ENCODE measurements around the gene SPOCK1.

SPOCK1 gene

GRCh38 chr5:137516961-137517360 lies 17.8 kb upstream of the SPOCK1 start:
- TF ChIP-seq, protein P1, sequence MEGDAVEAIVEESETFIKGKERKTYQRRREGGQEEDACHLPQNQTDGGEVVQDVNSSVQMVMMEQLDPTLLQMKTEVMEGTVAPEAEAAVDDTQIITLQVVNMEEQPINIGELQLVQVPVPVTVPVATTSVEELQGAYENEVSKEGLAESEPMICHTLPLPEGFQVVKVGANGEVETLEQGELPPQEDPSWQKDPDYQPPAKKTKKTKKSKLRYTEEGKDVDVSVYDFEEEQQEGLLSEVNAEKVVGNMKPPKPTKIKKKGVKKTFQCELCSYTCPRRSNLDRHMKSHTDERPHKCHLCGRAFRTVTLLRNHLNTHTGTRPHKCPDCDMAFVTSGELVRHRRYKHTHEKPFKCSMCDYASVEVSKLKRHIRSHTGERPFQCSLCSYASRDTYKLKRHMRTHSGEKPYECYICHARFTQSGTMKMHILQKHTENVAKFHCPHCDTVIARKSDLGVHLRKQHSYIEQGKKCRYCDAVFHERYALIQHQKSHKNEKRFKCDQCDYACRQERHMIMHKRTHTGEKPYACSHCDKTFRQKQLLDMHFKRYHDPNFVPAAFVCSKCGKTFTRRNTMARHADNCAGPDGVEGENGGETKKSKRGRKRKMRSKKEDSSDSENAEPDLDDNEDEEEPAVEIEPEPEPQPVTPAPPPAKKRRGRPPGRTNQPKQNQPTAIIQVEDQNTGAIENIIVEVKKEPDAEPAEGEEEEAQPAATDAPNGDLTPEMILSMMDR (IDR thresholded peaks at IDR 0.05) = no peak
- Histone ChIP-seq H3K4me1 (ENCODE audit: control insufficient read depth in 1 of 2, insufficient read depth in 1 of 2, low read depth in 1 of 2, low read length in 1 of 2) (no peaks in the 10 kb centered on the region), H3K4me3 (ENCODE audit: low read depth in 1 of 2, low read length in 1 of 2) (no peak overlapping the region), H3K27me3 (no peaks in the 10 kb centered on the region), H3K27ac (no peak overlapping the region), H3K9me3 (no peaks in the 10 kb centered on the region), H3K36me3 (no peaks in the 10 kb centered on the region)

DNA sequence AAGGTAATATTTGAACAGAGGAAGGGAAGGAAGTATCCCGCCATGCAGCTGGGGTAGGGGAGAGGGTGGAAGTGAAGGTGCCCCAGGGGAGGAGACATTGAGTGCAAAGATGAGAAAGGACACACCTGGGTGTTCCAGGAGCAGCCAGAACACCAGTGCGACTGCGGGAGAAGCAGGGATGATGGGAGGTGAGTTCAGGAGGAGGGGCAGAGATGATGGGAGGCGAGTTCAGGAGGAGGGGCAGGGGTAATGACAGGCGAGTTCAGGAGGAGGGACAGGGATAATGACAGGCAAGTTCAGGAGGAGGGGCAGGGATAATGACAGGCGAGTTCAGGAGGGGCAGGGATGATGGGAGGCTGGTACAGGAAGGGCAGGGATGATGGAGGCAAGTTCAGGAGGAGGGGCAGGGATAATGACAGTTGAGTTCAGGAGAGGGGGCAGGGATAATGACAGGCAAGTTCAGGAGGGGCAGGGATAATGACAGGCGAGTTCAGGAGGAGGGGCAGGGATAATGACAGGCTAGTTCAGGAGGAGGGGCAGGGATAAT lies 17.2 kb upstream of the SPOCK1 start:
- H3K27ac ChIP-seq = no peak overlapping the region
- TF ChIP-seq, protein P1 (IDR thresholded peaks at IDR 0.05) = no peak
- H3K36me3 ChIP-seq = no peaks in the 10 kb centered on the region
- H3K27me3 ChIP-seq = no peaks in the 10 kb centered on the region
- no peak overlapping the region for H3K4me3 ChIP-seq (ENCODE audit: low read depth in 1 of 2, low read length in 1 of 2)
- no peaks in the 10 kb centered on the region for H3K4me1 ChIP-seq (ENCODE audit: control insufficient read depth in 1 of 2, insufficient read depth in 1 of 2, low read depth in 1 of 2, low read length in 1 of 2)
- H3K9me3 ChIP-seq = no peaks in the 10 kb centered on the region

DNA sequence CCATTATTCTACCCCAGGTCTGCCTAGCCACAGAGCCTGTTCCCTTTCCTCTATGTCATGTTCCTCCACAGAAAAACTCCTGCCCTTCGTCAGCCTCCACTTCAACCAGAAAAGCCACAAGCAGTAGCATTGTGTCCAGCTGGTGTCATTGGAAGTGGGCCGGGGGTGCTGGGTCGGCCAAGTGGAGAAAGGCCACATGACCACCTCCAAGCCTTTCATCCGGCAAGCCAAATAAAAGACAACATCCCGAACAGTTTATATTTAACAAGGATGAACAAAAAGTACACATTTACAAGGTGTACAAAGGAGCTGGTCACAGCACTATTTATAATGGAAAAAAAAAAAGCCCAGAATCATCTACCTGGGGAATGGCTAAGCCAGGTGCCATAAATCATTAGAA lies 16.1 kb upstream of the SPOCK1 start:
- Histone ChIP-seq H3K4me3 (ENCODE audit: low read depth in 1 of 2, low read length in 1 of 2) (no peak overlapping the region), H3K27ac (no peak overlapping the region), H3K27me3 (no peaks in the 10 kb centered on the region), H3K9me3 (no peaks in the 10 kb centered on the region), H3K4me1 (ENCODE audit: control insufficient read depth in 1 of 2, insufficient read depth in 1 of 2, low read depth in 1 of 2, low read length in 1 of 2) (no peaks in the 10 kb centered on the region), H3K36me3 (no peaks in the 10 kb centered on the region)
- TF ChIP-seq, protein P1 (IDR thresholded peaks at IDR 0.05) = no peak

GRCh38 chr5:137510671-137511070 lies 11.5 kb upstream of the SPOCK1 start:
- H3K36me3 ChIP-seq = no peaks in the 10 kb centered on the region
- no peaks in the 10 kb centered on the region for H3K4me1 ChIP-seq (ENCODE audit: control insufficient read depth in 1 of 2, insufficient read depth in 1 of 2, low read depth in 1 of 2, low read length in 1 of 2)
- no peak overlapping the region for H3K4me3 ChIP-seq (ENCODE audit: low read depth in 1 of 2, low read length in 1 of 2)
- TF ChIP-seq, protein P1 (IDR thresholded peaks at IDR 0.05) = no peak
- no peaks in the 10 kb centered on the region for H3K27me3 ChIP-seq
- no peaks in the 10 kb centered on the region for H3K9me3 ChIP-seq
- H3K27ac ChIP-seq = no peak overlapping the region

GRCh38 chr5:137507150-137507549 lies 8.0 kb upstream of the SPOCK1 start:
- Histone ChIP-seq H3K36me3 (no peaks in the 10 kb centered on the region), H3K9me3 (no peaks in the 10 kb centered on the region), H3K27ac (no peak overlapping the region), H3K4me3 (ENCODE audit: low read depth in 1 of 2, low read length in 1 of 2) (no peak overlapping the region), H3K4me1 (ENCODE audit: control insufficient read depth in 1 of 2, insufficient read depth in 1 of 2, low read depth in 1 of 2, low read length in 1 of 2) (no peaks in the 10 kb centered on the region), H3K27me3 (peaks cover 15% of the 10 kb centered on the region)
- TF ChIP-seq, protein P1 (IDR thresholded peaks at IDR 0.05) = no peak

DNA sequence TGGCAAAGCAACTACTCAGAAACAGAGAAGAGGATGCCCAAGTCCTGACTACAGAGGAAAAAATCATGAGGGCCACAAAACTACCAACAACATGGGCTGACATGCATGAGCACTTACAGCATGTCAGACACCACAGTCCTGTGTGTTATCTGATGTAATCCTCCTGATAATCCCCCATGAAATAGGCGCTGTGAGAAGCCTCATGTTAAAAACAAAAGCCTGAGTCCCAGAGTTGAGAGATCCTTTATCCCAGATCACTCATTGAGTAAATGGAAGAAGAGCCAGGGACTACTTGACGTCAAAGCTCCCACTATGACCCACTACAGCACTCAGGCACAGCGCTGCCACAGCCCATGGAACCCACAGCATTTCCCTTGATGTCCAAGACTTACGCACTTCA lies 7.2 kb upstream of the SPOCK1 start:
- Histone ChIP-seq H3K27me3 (peaks cover 20% of the 10 kb centered on the region), H3K4me1 (ENCODE audit: control insufficient read depth in 1 of 2, insufficient read depth in 1 of 2, low read depth in 1 of 2, low read length in 1 of 2) (no peaks in the 10 kb centered on the region), H3K4me3 (ENCODE audit: low read depth in 1 of 2, low read length in 1 of 2) (no peak overlapping the region), H3K9me3 (no peaks in the 10 kb centered on the region), H3K27ac (no peak overlapping the region), H3K36me3 (no peaks in the 10 kb centered on the region)
- TF ChIP-seq, protein P1 (IDR thresholded peaks at IDR 0.05) = no peak
